OCI-LY7 (cell line): ENCODE measurements around the gene IRF8. TPM values are rescaled to one million over a fixed set of nuclear protein-coding genes. Genes with fewer than 3 reads are reported as not detected.

Experiments
- BruUV-seq: library from RNA; stranded (reverse); fragments of 400-500 nt; replicated peaks from 2 replicates; lab custom pipeline; 2021; lab: Mats Ljungman, UMichigan
- CTCF ChIA-PET: fragments of 300-600 bp; sonication (Branson Sonifier 250); formaldehyde crosslinking; loops from one replicate; lab custom pipeline; 2022; ENCODE audit warnings: antibody characterized with exemption; ENCODE audit not compliant: unreplicated experiment; lab: Charles Lee
- POLR2A ChIA-PET: fragments of 300-600 bp; sonication (Branson Sonifier 250); formaldehyde crosslinking; loops from one replicate; lab custom pipeline; 2022; ENCODE audit warnings: antibody characterized with exemption; lab: Charles Lee
- DNase-seq: peaks from one replicate; pipeline ENCODE4 v3.0.0-alpha.2; 2015; ENCODE audit warnings: low spot score
- H2AFZ ChIP-seq: fragments of 200-600 bp; sonication (generic), shearing (Covaris generic); 2 replicates; pipeline ENCODE4 v1.6.1; 2014; ENCODE audit warnings: mild to moderate bottlenecking, antibody characterized with exemption, low read length, moderate library complexity
- H3K27ac ChIP-seq: fragments of 200-600 bp; sonication (generic); 2 replicates; pipeline ENCODE4 v1.5.1; 2014; ENCODE audit warnings: mixed run types, low read depth, mild to moderate bottlenecking, moderate library complexity, low read length, inconsistent platforms; ENCODE audit not compliant: poor library complexity, severe bottlenecking
- H3K36me3 ChIP-seq: fragments of 200-600 bp; sonication (generic); 2 replicates; pipeline ENCODE4 v1.6.1; 2014; ENCODE audit warnings: mild to moderate bottlenecking, antibody characterized with exemption, low read length, moderate library complexity, mixed read lengths; ENCODE audit not compliant: insufficient read depth
- H3K4me1 ChIP-seq: fragments of 200-600 bp; sonication (generic); 2 replicates; pipeline ENCODE4 v1.5.1; 2014; ENCODE audit warnings: mild to moderate bottlenecking, low read length; ENCODE audit not compliant: insufficient read depth, poor library complexity, severe bottlenecking
- H3K4me2 ChIP-seq: fragments of 200-600 bp; sonication (generic); 2 replicates; pipeline ENCODE4 v1.6.1; 2014; ENCODE audit warnings: mild to moderate bottlenecking, low read length
- H3K4me3 ChIP-seq: fragments of 200-600 bp; sonication (generic); 2 replicates; pipeline ENCODE4 v1.5.1; 2014; ENCODE audit warnings: mild to moderate bottlenecking, low read depth, low read length; ENCODE audit not compliant: poor library complexity, severe bottlenecking
- H3K79me2 ChIP-seq: fragments of 200-600 bp; sonication (generic); 2 replicates; pipeline ENCODE4 v1.6.1; 2016; ENCODE audit warnings: low read depth, mild to moderate bottlenecking, low read length, moderate library complexity, mixed read lengths; ENCODE audit not compliant: insufficient read depth
- H3K9me2 ChIP-seq: fragments of 200-600 bp; sonication (generic); 2 replicates; pipeline ENCODE4 v1.6.1; 2016; ENCODE audit warnings: mild to moderate bottlenecking, low read length, mixed read lengths; ENCODE audit not compliant: insufficient read depth
- H3K9me3 ChIP-seq: fragments of 200-600 bp; sonication (generic); 2 replicates; pipeline ENCODE4 v1.6.1; 2014; ENCODE audit warnings: mild to moderate bottlenecking, mixed run types, low read length, mixed read lengths
- H4K20me1 ChIP-seq: fragments of 200-600 bp; sonication (generic); 2 replicates; pipeline ENCODE4 v1.6.1; 2014; ENCODE audit warnings: mild to moderate bottlenecking, antibody characterized with exemption, low read length, moderate library complexity, mixed read lengths; ENCODE audit not compliant: insufficient read depth
- CTCF ChIP-seq: fragments of 200-600 bp; sonication (generic); conservative IDR thresholded peaks from 2 replicates; pipeline ENCODE4 v1.5.1; 2014; ENCODE audit warnings: mild to moderate bottlenecking, antibody characterized with exemption, low read length, moderate library complexity, mixed read lengths
- EZH2phosphoT487 ChIP-seq: fragments of 200-600 bp; sonication (generic); IDR thresholded peaks from 2 replicates; pipeline ENCODE4 v1.6.1; 2018; ENCODE audit warnings: low read depth, borderline replicate concordance, mild to moderate bottlenecking, mixed run types, antibody characterized with exemption, low read length, moderate library complexity, mixed read lengths
- intact Hi-C: fragments of 100-400 bp; cut with micrococcal nuclease; formaldehyde crosslinking; loops from one replicate; pipeline ENCODE4 v1.10.0; 2022; ENCODE audit not compliant: unreplicated experiment
- total RNA-seq, 2 experiments: library from RNA; depleted of rRNA in 1 of 2; stranded (reverse); fragments of >200 nt in 1 of 2; shearing (Covaris generic) in 1 of 2; gene quantifications; 2 replicates each; pipeline ENCODE4 v1.2.3, GENCODE V29; 2014 to 2022

IRF8 gene
- total RNA-seq, 2 experiments from 2014 or later: 181 to 224 TPM

- Histone ChIP-seq H2AFZ (no peak overlapping the region), H3K4me1 (no peaks in the 10 kb centered on the region), H3K36me3 (no peaks in the 10 kb centered on the region), H3K4me2 (no peak overlapping the region), H3K27ac (no peak overlapping the region), H4K20me1 (no peaks in the 10 kb centered on the region), H3K79me2 (no peaks in the 10 kb centered on the region), H3K9me2 (no peaks in the 10 kb centered on the region), H3K4me3 (no peak overlapping the region), H3K9me3 (0 out of 2 replicates have a peak, but pooled peaks cover 6% of the 10 kb centered on the region)
- BruUV-seq: no TSS peak
- intact Hi-C loops: no loop called here
- POLR2A ChIA-PET: interaction anchor here (0.7 kb wide), 1 partner anchor 14 kb away, joined by 3 read pairs; no protein-coding TSS in a partner anchor
- TF ChIP-seq CTCF (no peak), EZH2phosphoT487 (no peak)
- DNase-seq: no peak
- CTCF ChIA-PET: no interaction called here
These were observed 37.7 kb upstream of the IRF8 start for GRCh38 chr16:85861095-85861825.

GRCh38 chr16:85862476-85863383 lies 36.2 kb upstream of the IRF8 start:
- ChIA-PET POLR2A (no interaction called here), CTCF (no interaction called here)
- H3K27ac ChIP-seq: no peak overlapping the region
- H3K9me2 ChIP-seq: no peaks in the 10 kb centered on the region
- TF ChIP-seq CTCF (no peak), EZH2phosphoT487 (no peak)
- H3K36me3 ChIP-seq: no peaks in the 10 kb centered on the region
- no peak overlapping the region for H2AFZ ChIP-seq
- DNase-seq: no peak
- no peaks in the 10 kb centered on the region for H4K20me1 ChIP-seq
- H3K4me2 ChIP-seq: no peak overlapping the region
- 0 out of 2 replicates have a peak, but pooled peaks cover 6% of the 10 kb centered on the region for H3K9me3 ChIP-seq
- H3K4me3 ChIP-seq: no peak overlapping the region
- H3K4me1 ChIP-seq: no peaks in the 10 kb centered on the region
- intact Hi-C loops: no loop called here
- no TSS peak for BruUV-seq
- H3K79me2 ChIP-seq: no peaks in the 10 kb centered on the region
